Stimulated activated CD8-positive, alpha-beta memory T cell treated with anti-CD3 and anti-CD28 coated beads, Interleukin-2, amount 100 ng/mL, for 1 hour (primary cell): ENCODE data around the gene PAFAH1B1.

ENCODE experiments used
- DNase-seq, 2 donors: peaks; one replicate each; pipeline ENCODE4 v3.0.0-alpha.2; 2020; ENCODE audit warnings: low read depth in 2 of 2

The PAFAH1B1 gene

DNA sequence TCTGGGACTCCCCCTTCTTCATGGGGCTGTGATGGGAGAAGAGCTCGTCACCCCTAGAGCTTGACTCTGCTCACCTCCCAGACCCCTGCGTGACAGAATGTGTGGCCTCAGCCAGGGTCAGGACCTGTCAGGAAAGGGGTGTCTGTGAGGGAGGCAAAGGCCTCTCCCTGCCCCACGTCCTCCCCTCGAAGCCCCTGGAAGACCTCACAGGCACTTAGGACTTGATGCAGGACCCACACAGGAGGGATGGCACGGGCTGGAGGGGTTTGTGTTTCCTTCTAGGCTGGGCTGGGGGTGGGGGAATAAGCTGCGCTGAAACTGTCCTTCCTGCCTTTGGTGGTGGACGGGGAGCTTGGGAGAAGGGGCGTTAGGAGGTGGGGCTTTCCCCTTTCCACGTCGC lies 129.2 kb downstream of the PAFAH1B1 start:
- DNase-seq, result no peak

DNA sequence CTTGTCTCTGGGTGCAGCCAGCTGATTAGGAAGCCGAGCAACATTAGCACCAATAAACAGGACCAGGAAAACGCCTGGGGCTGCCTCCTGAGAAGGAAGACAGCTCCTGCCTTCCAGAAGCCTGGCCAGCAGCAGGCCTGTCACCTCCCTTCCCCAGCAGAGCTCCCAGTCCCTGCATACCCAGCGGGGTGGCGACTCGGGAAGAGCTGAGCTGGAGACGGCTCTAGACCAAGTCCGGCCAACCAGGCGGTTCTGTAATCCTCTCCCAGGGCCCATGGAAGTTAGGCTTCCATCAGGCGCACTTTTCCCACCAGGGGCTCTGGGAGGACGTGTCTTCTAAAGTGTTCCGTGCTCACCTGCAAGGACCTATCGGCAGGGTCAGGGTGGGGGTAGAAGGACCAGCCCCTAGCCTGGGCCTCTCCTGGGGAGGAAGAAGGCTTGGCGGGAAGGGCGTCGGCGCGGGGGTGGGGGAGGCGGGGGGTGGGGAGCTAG lies 130.1 kb downstream of the PAFAH1B1 start:
- DNase-seq, result no peak

DNA sequence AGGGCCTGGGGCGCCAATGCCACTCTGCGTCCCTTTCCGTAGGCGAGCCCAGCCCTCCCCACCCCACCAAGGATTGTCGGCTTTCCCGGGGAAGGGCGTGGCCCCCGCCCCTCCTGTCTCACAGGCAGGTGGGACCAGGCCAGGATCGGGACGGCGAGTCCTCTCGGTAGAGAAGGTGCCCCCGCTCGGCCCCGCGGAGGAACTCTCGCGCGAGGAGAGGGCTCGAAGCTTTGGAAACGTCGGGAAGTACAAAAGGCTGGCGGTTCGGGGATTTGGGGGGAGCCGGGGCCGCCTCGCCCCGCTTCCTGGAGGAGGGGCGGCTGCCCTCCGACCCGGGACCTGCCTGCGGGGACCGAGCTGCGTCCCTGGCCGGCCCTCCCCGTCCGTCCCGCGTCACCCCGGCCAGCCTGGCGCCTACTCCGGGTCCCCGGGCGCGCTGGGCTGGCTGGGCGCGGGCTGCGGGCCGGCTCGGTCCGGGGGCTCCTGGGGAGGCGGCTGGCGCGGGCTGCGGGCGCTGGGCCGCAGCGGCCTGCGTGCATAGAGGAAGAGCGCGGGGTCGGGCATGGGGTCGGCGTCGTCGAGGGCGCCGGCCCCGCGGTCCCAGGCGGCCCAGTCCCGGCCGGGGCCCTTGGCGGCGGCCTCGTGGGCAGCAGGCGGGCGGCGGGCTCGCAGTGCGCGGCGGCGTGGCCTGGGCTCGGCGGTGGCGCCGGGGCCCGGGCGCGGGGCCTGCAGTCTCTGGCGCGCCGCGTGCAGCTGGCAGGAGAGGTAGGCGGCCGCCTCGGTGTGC lies 130.7 kb downstream of the PAFAH1B1 start:
- no peak for DNase-seq

DNA sequence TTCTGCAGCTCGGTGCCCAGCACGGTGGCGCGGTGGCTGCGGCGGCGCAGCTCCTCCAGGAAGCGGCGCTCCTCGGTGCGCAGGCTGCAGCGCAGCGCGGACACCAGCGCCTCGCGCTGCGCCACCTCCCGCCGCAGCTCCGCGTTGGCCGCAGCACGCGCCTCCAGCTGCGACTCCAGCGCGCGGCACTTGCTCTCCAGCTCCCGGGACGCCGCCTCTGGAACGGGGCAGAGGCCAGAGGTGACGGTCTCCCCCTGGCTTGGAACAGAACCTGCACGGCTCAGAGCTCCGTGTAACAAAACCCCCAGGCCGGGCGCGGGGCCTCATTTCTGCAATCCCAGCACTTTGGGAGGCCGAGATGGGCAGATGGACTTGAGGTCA lies 131.3 kb downstream of the PAFAH1B1 start:
- DNase-seq, result no peak

DNA sequence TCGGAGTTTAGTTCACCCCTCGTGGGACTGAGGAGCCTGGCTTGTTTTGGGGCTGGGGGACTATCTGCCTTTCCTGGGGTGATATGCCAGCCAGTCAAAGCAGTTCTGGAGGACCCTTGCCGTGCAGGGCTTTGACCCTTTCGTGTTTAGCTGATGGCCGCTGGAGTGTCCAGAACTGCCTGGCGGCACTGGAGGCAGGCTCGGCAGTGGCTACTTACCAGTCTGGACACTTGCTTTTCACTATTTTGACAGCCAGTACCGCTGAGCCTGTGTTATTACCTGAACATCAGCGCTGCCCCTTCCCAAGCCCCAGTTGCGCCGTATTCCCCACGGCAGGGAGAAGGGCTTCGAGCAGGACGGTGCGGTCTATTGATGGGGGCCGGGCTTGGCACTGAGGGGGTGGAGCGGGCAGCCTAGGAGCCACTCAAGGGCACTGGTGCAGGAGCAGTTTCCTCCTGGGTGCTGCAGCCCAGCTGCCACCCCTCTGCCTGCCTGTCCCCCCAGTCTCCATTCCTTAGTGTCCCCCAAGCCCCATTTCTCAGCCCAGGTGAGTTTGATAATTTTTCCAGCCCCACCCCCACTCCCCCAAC lies 137.4 kb downstream of the PAFAH1B1 start:
- DNase-seq, result no peak

DNA sequence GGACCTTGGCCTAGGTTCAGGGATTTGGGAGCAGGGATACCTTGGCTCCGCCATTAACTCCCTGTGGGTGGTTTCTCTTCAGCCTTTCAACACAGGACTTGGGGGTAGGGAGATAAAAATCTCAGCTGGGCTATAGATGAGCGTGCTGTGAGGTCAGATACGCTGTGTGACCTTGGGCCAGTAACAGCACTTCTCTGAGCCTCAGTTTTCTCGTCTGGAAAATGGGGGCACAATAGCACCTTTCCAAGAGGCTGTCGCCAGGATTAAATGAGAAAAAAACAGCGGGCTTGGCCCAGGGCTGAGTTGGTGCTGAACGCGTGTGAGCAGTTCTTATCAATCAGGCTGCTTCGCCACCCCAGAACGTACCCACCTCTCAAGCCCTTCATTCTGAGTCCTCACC lies 138.4 kb downstream of the PAFAH1B1 start:
- no peak for DNase-seq

DNA sequence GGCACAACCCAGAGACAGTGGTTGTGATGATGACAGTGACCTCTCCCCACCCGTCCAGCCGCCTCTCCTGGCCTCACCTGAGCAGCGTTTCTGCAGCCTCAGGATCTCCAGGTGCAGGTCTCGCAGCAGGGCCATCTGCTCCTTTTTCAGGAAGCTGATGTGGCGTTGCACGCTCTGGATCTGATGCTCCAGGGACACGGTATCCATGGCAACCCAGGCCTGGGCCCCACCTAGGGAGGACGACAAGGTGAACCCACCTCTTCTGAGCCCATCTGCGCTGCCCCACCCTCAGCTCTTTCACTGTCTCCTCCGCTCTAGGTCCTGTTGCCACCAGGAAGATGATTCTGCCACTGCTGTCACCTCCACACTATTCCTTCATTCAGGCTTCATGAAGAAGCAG lies 141.5 kb downstream of the PAFAH1B1 start:
- no peak for DNase-seq
